Measurements from ENCODE around the gene TMEM144. TPM values are rescaled to one million over a fixed set of nuclear protein-coding genes. Genes with fewer than 3 reads are reported as not detected.
A peak's percentile ranks its signal among the peaks of the same experiment; 100 is the strongest.

TMEM144 gene
- total RNA-seq, result 1.5 TPM

- peak; percentile 80 for DNase-seq (ENCODE audit: low spot score)
- ATAC-seq, result peak; percentile 98
These were observed at the start of gene TMEM144 for GRCh38 chr4:158209825-158210807. Gene TMEM144, plus strand, starts transcription at chr4:158210486. Its CDS starts 2,182 bp downstream, at chr4:158212668.

GRCh38 chr4:158161551-158162354 is 48.5 kb upstream of the TMEM144 start:
- no peak for DNase-seq (ENCODE audit: low spot score)
- peak; percentile 31 for ATAC-seq

DNA sequence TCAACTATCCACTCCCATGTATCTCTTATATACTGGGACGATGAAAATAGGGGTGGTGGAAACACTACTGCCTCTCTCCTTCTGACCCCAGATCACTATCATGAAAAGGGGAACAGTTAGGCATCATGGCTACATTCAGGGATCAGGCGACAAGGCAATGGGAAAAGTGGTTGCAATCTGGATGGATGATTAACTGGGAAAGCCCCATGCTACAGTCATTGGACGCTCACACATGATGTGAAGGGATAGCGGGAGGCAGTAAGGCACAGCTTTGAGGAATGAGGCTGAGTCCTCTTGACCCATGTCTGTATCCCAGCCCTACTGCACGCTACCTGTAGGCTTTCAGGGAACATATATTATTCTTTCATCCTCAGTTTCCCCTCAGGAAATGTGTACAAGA is 47.7 kb upstream of the TMEM144 start:
- ATAC-seq (no peak), DNase-seq (ENCODE audit: low spot score) (no peak)

DNA sequence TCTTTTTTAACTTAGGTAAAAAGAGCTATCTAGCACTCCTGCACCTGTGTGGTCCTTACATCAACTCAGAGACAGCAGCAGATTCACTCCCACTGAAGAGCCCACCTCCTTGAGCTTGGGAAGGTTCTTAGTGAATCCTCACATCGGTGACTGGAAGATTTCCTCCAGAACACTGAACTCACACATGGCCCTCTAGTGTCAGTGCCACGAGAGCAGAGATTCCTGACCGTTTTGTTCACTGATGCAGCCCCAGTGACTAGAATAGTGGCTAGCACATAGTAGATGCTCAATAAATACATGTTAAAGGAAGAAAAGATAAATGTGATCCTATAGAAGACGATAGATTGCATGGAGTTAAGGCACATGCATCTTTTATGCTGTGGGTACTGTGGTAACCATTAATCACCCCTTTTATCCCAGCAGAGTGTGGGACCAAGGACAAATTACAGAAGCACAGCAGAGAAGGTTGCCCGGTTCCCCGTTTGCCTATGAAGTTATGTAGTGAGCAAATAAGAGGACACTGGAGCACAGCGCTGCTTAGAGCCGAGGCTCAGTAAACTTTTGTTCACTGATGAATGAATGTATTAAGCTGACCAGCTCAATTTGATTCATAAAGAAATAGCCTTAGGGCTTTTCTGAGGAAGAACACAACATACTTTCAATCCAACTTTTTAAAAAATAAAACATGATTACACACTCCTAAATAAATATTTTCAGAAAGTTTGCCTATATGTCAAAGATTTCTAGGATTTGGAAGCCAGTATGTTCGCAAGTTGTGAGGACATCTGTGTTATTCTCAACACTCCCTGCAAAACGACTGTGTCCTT is 46.1 kb upstream of the TMEM144 start:
- ATAC-seq, result no peak
- DNase-seq (ENCODE audit: low spot score), result no peak

- DNase-seq (ENCODE audit: low spot score), result no peak
- ATAC-seq, result no peak
These were observed 45.5 kb upstream of the TMEM144 start for GRCh38 chr4:158164768-158165213.

- ATAC-seq (no peak), DNase-seq (ENCODE audit: low spot score) (no peak)
These were observed 43.6 kb upstream of the TMEM144 start for GRCh38 chr4:158166701-158167100.

- no peak for ATAC-seq
These were observed 41.7 kb upstream of the TMEM144 start for GRCh38 chr4:158168606-158169005.

DNA sequence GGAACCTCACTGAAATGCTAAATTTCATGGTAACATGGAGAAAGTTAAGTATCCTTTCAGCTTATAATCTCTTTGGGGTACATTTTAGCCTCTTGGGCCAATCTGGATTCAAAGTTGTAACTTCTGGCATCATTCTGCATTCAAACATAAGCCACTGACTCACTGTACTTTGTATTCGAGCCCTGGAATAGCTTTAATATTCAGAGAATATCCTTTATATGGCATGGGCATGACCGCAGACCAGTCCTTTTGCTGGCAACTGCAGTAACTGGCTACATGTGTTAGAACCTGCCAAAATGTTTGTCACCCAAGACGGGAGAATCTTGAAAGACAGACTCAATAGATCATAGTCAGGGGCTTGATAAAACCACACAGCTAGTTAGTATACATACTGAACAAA is 40.8 kb upstream of the TMEM144 start:
- ATAC-seq (no peak), DNase-seq (ENCODE audit: low spot score) (no peak)

More at GRCh38 chr4:158168606-158169005, 41.7 kb upstream of the TMEM144 start:
- no peak for DNase-seq (ENCODE audit: low spot score)

DNA sequence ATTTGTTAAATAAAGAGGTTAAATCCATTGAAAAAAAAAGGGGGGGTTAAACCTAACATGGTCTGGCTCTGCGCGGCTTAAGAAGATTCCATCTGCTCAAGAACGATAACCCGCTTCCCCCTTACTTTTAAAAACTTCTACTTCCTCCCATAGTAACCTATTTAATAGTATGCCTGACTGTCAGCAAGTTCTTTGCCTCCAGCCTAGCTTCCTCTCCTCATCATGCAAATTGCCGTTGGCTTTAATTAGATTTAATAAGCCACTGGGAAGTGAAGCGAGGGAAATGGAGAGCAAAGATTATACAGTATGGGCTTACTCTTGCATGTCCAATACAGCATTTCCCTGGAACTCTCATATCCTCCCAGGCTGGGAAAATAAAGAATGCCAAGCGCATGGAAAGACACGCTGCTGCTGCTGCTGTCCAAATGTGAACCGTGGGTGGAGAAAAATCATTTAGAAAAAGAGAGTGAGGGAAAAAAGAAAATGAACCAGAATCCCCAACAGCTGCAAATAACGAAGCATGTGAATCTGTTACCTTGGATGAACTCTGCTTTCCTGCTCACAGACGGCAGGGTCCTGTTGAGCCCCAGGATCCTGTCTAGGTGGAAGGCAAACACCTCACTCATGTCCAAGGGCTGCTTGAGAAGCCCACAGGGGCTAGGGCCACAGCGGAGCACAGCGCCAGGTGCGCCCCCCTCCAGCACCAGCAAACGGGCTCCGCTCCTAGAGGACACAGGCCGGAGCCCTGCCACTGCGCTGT is 40.2 kb upstream of the TMEM144 start:
- DNase-seq (ENCODE audit: low spot score) (no peak), ATAC-seq (peak; percentile 25)

DNA sequence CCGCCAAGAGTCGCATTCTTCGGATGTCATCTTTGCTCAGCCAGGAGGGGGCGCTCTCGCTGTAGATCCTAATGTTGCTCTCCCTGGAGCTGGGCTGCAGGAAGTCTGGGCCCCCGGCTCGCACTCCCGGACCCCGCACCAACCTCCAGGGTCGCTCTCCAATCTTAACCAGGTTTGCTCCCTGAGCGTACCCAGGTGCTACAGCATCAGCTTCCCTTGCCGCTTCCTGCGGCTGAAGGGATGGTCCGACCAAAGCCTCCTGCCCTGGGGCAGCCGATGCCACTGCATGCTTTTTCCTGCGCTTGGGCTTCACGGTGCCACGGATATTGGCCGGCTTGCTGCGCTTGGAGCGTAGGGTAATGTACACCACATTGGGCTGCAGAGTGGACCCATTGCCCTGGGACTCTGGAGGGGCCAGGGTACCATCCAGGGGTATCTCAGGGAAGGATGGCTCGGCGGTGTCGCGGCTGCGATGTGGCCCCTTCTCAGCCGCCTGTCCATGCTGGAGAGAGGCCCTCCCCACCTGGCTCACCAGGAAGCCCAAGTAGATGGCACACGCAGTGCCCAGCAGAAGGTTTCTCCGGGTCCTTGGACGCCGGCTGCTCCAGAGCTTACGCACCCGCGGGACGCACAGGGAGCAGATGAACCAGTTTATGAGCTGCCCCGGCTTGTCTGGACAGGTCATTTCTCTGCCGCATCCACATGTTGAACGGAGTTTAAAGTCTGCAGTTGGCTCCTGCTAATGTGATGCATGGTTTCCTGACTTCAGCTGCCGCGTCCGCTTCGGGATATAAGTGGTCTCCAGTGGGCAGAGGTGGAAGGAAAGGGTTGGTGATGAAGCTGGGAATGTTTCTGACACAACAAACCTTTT is 39.4 kb upstream of the TMEM144 start:
- DNase-seq (ENCODE audit: low spot score) (peak; percentile 57), ATAC-seq (peak; percentile 76)

GRCh38 chr4:158172261-158173258 is 37.7 kb upstream of the TMEM144 start, which contains the start of gene GASK1B:
Gene GASK1B, minus strand, starts transcription at chr4:158173025. Its CDS starts 1,650 bp downstream, at chr4:158171375.
- ATAC-seq, result peak; percentile 67
- no peak for DNase-seq (ENCODE audit: low spot score)

DNA sequence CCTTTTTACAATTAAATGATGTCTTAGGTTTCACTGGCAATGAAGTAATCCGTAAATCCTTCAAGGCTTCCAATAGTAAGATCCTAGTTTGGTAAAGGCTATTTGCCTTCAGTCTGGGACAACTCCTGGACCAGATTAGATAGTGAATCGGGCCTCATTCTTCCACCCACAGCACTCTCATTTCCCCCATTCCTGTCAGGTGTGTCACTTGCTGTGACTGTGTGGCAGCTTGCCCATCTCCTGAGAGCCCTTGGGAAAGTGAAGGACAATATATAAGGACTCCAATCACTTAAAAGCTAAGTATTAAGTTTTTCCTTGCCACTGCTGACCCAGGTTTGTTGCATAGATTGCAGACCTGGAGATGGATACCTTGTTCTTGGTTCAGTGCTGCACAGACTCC is 34.2 kb upstream of the TMEM144 start:
- no peak for DNase-seq (ENCODE audit: low spot score)
- ATAC-seq, result no peak

- DNase-seq (ENCODE audit: low spot score) (no peak), ATAC-seq (no peak)
These were observed 33.5 kb upstream of the TMEM144 start for GRCh38 chr4:158176776-158177175.

DNA sequence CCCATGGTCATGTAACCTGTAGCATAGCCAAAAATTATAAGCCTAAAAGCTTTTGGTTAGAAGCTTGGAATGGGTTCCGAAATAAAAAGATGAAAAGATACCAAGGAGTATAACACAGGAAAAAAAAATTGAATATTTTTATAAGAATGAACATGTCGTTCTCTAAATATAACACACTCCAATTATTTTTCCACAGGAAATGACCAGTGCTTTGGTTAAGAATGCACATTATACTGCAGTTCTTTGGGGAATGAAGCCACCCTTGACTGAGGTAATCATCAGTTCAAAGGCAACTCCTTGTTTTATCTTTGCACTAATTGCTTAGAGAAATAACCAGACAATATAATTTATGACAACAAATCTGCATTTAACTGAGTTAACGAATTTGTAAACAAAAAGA is 30.8 kb upstream of the TMEM144 start:
- DNase-seq (ENCODE audit: low spot score) (no peak), ATAC-seq (no peak)

- DNase-seq (ENCODE audit: low spot score) (no peak), ATAC-seq (no peak)
These were observed 28.4 kb upstream of the TMEM144 start for GRCh38 chr4:158181906-158182305.

DNA sequence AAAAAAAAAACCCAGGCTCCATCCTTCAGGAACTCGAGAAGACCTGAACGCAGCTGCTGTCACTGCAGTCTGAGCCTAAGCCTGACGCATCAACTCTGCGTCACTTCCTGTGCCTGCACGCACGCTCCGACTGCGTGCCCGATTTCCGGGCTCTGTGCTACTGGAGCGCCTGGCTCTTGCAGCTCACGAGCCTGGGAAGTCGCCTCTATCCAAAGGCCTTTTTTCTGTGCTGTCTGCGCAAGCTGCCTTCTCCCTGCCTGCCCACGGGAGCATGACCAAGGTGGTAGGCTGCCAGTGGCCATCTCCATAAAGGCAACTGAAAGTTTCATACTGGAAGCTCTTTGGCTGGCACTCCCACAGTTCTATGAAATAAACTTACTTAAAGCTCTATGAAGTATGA is 27.6 kb upstream of the TMEM144 start:
- ATAC-seq, result no peak

GRCh38 chr4:158186815-158187214 is 23.5 kb upstream of the TMEM144 start:
- ATAC-seq (no peak), DNase-seq (ENCODE audit: low spot score) (no peak)

More for the DNA sequence above, 27.6 kb upstream of the TMEM144 start:
- no peak for DNase-seq (ENCODE audit: low spot score)

- ATAC-seq (no peak), DNase-seq (ENCODE audit: low spot score) (no peak)
These were observed 20.9 kb upstream of the TMEM144 start for GRCh38 chr4:158189422-158189821.

Measured in left lobe of liver (tissue), 2 donors.